Testis (tissue), 2 donors: ENCODE measurements around the gene GSG1L.

Experiments
- CTCF ChIP-seq, 3 experiments: fragments of 450-650 bp in 2 of 3; fragments of 200-600 bp in 1 of 3; sonication (generic) in 1 of 3; IDR thresholded peaks; one replicate each; pipeline ENCODE4 v1.5.1; 2016 to 2019; ENCODE audit warnings: antibody characterized with exemption in 3 of 3, mild to moderate bottlenecking in 2 of 3, moderate library complexity in 1 of 3
- POLR2A ChIP-seq: fragments of 450-650 bp; IDR thresholded peaks from one replicate; pipeline ENCODE4 v1.6.1; 2017; ENCODE audit warnings: antibody characterized with exemption, mild to moderate bottlenecking, moderate library complexity

DNA sequence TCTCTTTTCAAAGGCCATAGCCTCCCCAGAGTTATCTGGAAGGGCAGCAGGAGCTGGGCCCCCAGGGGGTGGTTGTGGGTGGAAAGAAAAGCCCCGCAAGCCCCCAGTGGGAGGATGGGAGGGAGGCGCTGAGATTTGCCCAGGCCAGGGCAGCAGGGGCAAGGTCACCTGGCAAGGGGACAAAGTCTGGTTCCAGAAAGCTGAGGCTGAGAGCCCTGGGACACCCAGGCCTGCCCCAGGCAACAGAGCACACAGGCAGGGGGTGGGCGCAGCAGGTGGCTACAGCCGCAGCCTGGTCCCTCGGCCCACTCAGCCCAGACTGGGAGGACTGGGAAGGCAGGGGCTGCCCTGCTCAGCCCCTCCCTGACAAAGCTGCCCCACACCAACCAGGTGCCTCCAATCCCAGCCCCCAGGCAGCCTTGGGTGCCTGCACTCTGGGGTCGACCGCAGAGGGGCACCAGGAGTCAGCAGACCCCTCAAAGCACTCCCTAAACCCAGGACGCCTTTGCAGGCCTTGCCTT, 23.7 kb upstream of the GSG1L start:
- TF ChIP-seq CTCF (IDR thresholded peaks at IDR 0.05), result no peak
- no peak for TF ChIP-seq POLR2A
